Endothelial cell of umbilical vein (primary cell): ENCODE data around the gene SSTR3. TPM values are rescaled to one million over a fixed set of nuclear protein-coding genes. Genes with fewer than 3 reads are reported as not detected.

ENCODE experiments used
- BruUV-seq: library from RNA; stranded (reverse); fragments of 400-500 nt; replicated peaks from 2 replicates; lab custom pipeline; 2021; lab: Mats Ljungman, UMichigan
- CTCF ChIA-PET: fragments of 300-600, 350-600 bp; sonication (Branson Sonifier 250); formaldehyde crosslinking; loops from one replicate; lab custom pipeline; 2021; ENCODE audit warnings: antibody characterized with exemption, inconsistent platforms; lab: Charles Lee
- POLR2A ChIA-PET: fragments of 300-600, 350-600 bp; sonication (Branson Sonifier 250); formaldehyde crosslinking; loops from one replicate; lab custom pipeline; 2021; ENCODE audit warnings: antibody characterized with exemption, inconsistent platforms; lab: Charles Lee
- DNase-seq: peaks from one replicate; pipeline ENCODE4 v3.0.0-alpha.2; 2011; ENCODE audit warnings: low read depth, low spot score
- FAIRE-seq: peaks from 2 replicates; lab custom pipeline; 2011; peaks lifted over from hg19 to GRCh38; lab: Jason Lieb, UNC
- H2AFZ ChIP-seq: 2 replicates; pipeline ENCODE4 v1.6.0; 2012; ENCODE audit warnings: low read depth, low read length, control low read depth, inconsistent platforms
- H3K27ac ChIP-seq: 2 replicates; pipeline ENCODE4 v1.5.1; 2011; ENCODE audit warnings: low read depth, mild to moderate bottlenecking, control low read depth, low read length, moderate library complexity; ENCODE audit not compliant: insufficient read depth
- H3K27me3 ChIP-seq, 2 experiments: 2 replicates each; pipeline versions ENCODE4 v1.6.0 to v1.6.1; 2011; ENCODE audit warnings: low read length in 2 of 2, mixed read lengths in 1 of 2; ENCODE audit not compliant: control insufficient read depth in 2 of 2, insufficient read depth in 2 of 2
- H3K36me3 ChIP-seq, 2 experiments: 2 replicates in 1 of 2; 3 replicates in 1 of 2; pipeline ENCODE4 v1.5.1; 2011; ENCODE audit warnings: low read length in 2 of 2, mild to moderate bottlenecking in 1 of 2, moderate library complexity in 1 of 2; ENCODE audit not compliant: control insufficient read depth in 2 of 2, insufficient read depth in 2 of 2; ENCODE audit errors: extremely low read depth in 1 of 2
- H3K4me1 ChIP-seq: 3 replicates; pipeline ENCODE4 v1.5.1; 2011; ENCODE audit warnings: mild to moderate bottlenecking, low read length; ENCODE audit not compliant: control insufficient read depth, insufficient read depth; ENCODE audit errors: extremely low read depth
- H3K4me2 ChIP-seq: 2 replicates; pipeline ENCODE4 v1.6.1; 2011; ENCODE audit warnings: low read length, control low read depth, mixed read lengths; ENCODE audit not compliant: insufficient read depth
- H3K4me3 ChIP-seq, 3 experiments: fragments of 200-600 bp in 1 of 3; sonication (generic), shearing (Covaris generic) in 1 of 3; replicated peaks in 1 of 3; 2 replicates each; pipeline ENCODE4 v1.5.1; 2011 to 2016; ENCODE audit warnings: control low read depth in 3 of 3, low read length in 3 of 3, mild to moderate bottlenecking in 2 of 3, inconsistent platforms in 1 of 3, low read depth in 1 of 3, moderate library complexity in 1 of 3; ENCODE audit not compliant: insufficient read depth in 1 of 3
- H3K79me2 ChIP-seq: 2 replicates; pipeline ENCODE4 v1.6.0; 2012; ENCODE audit warnings: low read length, inconsistent platforms; ENCODE audit not compliant: control insufficient read depth, insufficient read depth
- H3K9ac ChIP-seq: replicated peaks from 2 replicates; pipeline ENCODE3; 2011; ENCODE audit warnings: low read length, control low read depth; ENCODE audit not compliant: insufficient read depth; ENCODE audit errors: extremely low read depth
- H3K9me1 ChIP-seq: replicated peaks from 3 replicates; pipeline ENCODE4 v1.6.0; 2011; ENCODE audit warnings: mild to moderate bottlenecking, low read length; ENCODE audit not compliant: control insufficient read depth, insufficient read depth; ENCODE audit errors: extremely low read depth
- H3K9me3 ChIP-seq: replicated peaks from 2 replicates; pipeline ENCODE4 v1.5.1; 2012; ENCODE audit warnings: low read length, inconsistent platforms; ENCODE audit not compliant: control insufficient read depth, insufficient read depth
- H4K20me1 ChIP-seq: replicated peaks from 2 replicates; pipeline ENCODE3; 2011; ENCODE audit warnings: mild to moderate bottlenecking, low read length; ENCODE audit not compliant: control insufficient read depth, insufficient read depth; ENCODE audit errors: extremely low read depth
- EZH2 ChIP-seq: IDR thresholded peaks from 2 replicates; pipeline ENCODE4 v1.6.1; 2012; ENCODE audit warnings: borderline replicate concordance, low read depth, mild to moderate bottlenecking, moderate library complexity, low read length, inconsistent platforms; ENCODE audit not compliant: severe bottlenecking
- FOS ChIP-seq: IDR thresholded peaks from 2 replicates; pipeline ENCODE4 v1.6.1; 2011; ENCODE audit warnings: mild to moderate bottlenecking, low read length, moderate library complexity, borderline replicate concordance; ENCODE audit not compliant: insufficient read depth
- GATA2 ChIP-seq: IDR thresholded peaks from 2 replicates; pipeline ENCODE4 v1.7.0; 2011; ENCODE audit warnings: low read depth, mild to moderate bottlenecking, moderate library complexity, mixed read lengths, low read length; ENCODE audit not compliant: insufficient read length, insufficient read depth
- JUN ChIP-seq: IDR thresholded peaks from 2 replicates; pipeline ENCODE4 v1.6.1; 2011; ENCODE audit warnings: borderline replicate concordance, low read depth; ENCODE audit not compliant: insufficient read length, insufficient read depth
- MYC ChIP-seq: IDR thresholded peaks from one replicate; pipeline ENCODE4 v1.6.1; 2011; ENCODE audit warnings: mild to moderate bottlenecking, low read depth, low read length
- POLR2A ChIP-seq: IDR thresholded peaks from 2 replicates; pipeline ENCODE4 v1.6.1; 2012; ENCODE audit warnings: low read depth, mild to moderate bottlenecking, control low read depth, low read length
- POLR2AphosphoS5 ChIP-seq: IDR thresholded peaks from 2 replicates; pipeline ENCODE4 v1.6.1; 2012; ENCODE audit warnings: low read depth, mild to moderate bottlenecking, control low read depth, low read length, moderate library complexity; ENCODE audit not compliant: insufficient read depth
- dilution Hi-C: fragments of 300-500 bp; cut with MboI; formaldehyde crosslinking; loops from one replicate; pipeline ENCODE4 v1.15.0; 2019; ENCODE audit warnings: low sequenced_read_pairs; ENCODE audit not compliant: extremely low pct_ligation_motif_present
- intact Hi-C: fragments of 100-400 bp; cut with micrococcal nuclease; formaldehyde crosslinking; loops from one replicate; pipeline ENCODE4 v1.10.0; 2022
- polyA plus RNA-seq, 4 experiments: library from polyadenylated mRNA; depleted of rRNA in 3 of 4; stranded (reverse) in 3 of 4; unstranded in 1 of 4; fragments of >200 nt; gene quantifications; 2 replicates each; pipeline versions ENCODE4 v1.2.1 to v1.2.3, GENCODE V29; 2011 to 2012; ENCODE audit warnings: missing spikeins in 1 of 4
- total RNA-seq: library from RNA; stranded (reverse); gene quantifications from 2 replicates; pipeline ENCODE4 v1.2.3, GENCODE V29; 2021
- TF ChIP-seq, protein P1 (sequence below), 2 donors: IDR thresholded peaks; 1 replicate in 1 of 2; 2 replicates in 1 of 2; pipeline ENCODE4 v1.5.1; 2011; ENCODE audit warnings: low read length in 2 of 2, mild to moderate bottlenecking in 2 of 2, moderate library complexity in 2 of 2, control low read depth in 1 of 2, inconsistent platforms in 1 of 2, low read depth in 1 of 2; ENCODE audit not compliant: insufficient read depth in 1 of 2; ENCODE audit errors: extremely low read depth in 1 of 2
- TF ChIP-seq, protein P2 (sequence below): IDR thresholded peaks from 2 replicates; pipeline ENCODE4 v1.6.1; 2011; ENCODE audit not compliant: insufficient read depth, insufficient read length

Gene SSTR3
- total and polyA plus RNA-seq, 2 donors (not counting 3 experiments of a cell fraction or from before 2014, with no cell fraction given): not detected

DNA sequence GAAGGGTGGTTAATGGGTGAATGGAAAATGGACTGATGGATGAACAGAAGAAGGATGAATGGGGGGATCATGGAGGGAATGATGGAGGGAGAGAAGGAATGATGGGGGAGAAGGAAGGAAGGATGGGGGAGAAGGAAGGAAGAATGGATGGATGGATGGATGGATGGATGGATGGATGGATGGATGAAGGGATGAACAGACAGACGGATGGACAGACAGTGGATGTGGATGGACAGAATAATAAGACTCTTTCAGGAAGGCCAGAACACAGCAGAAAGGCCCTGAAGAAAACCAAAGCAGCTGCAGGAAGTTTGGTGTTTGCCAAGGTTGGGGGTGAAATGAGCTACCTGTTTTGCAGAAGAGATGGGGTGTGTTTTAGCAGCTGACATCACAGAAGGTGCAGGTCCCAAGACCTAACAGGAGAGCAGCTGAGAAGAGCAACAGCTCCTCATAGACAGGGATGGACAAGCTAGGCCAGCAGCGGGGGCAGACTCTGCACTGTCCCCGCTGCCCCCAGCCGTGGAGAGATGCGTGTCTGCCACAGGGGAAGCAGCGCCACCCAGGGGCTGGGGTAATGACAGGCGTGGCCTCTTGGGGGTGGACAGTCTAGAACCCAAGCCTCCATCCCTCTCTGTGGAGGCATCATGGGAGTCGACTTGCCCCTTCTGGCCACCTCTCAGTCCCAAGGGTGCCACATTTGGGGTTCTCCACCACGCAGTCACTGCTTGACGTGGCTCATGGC, 42.2 kb downstream of the SSTR3 start:
- no peak overlapping the region for H3K4me3 ChIP-seq
- POLR2A ChIA-PET: no interaction called here
- no peaks in the 10 kb centered on the region for H3K9me3 ChIP-seq
- CTCF ChIA-PET: interaction anchor here (3.8 kb wide), 1 partner anchor 28 kb away, joined by 22 read pairs; no protein-coding TSS in a partner anchor
- H3K79me2 ChIP-seq: no peaks in the 10 kb centered on the region
- intact Hi-C loops (no loop called here), dilution Hi-C loops (no loop called here)
- no peak overlapping the region for H3K27ac ChIP-seq
- no peaks in the 10 kb centered on the region for H3K4me1 ChIP-seq
- no peak overlapping the region for H3K9ac ChIP-seq
- FAIRE-seq (no peak), DNase-seq (no peak)
- H3K36me3 ChIP-seq: no peaks in the 10 kb centered on the region
- H2AFZ ChIP-seq: no peak overlapping the region
- H3K4me2 ChIP-seq: no peak overlapping the region
- H4K20me1 ChIP-seq: no peaks in the 10 kb centered on the region
- no peak for TF ChIP-seq EZH2
- TF ChIP-seq MYC: no peak
- TF ChIP-seq POLR2AphosphoS5: no peak
- TF ChIP-seq FOS: no peak
- TF ChIP-seq GATA2: no peak
- TF ChIP-seq, protein P1, sequence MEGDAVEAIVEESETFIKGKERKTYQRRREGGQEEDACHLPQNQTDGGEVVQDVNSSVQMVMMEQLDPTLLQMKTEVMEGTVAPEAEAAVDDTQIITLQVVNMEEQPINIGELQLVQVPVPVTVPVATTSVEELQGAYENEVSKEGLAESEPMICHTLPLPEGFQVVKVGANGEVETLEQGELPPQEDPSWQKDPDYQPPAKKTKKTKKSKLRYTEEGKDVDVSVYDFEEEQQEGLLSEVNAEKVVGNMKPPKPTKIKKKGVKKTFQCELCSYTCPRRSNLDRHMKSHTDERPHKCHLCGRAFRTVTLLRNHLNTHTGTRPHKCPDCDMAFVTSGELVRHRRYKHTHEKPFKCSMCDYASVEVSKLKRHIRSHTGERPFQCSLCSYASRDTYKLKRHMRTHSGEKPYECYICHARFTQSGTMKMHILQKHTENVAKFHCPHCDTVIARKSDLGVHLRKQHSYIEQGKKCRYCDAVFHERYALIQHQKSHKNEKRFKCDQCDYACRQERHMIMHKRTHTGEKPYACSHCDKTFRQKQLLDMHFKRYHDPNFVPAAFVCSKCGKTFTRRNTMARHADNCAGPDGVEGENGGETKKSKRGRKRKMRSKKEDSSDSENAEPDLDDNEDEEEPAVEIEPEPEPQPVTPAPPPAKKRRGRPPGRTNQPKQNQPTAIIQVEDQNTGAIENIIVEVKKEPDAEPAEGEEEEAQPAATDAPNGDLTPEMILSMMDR (IDR thresholded peaks at IDR 0.05; ENCODE audit: extremely low read depth in 1 of 2, insufficient read depth in 1 of 2, low read depth in 1 of 2, low read length in 2 of 2): no peak
- TF ChIP-seq POLR2A: no peak
- TF ChIP-seq, protein P2, sequence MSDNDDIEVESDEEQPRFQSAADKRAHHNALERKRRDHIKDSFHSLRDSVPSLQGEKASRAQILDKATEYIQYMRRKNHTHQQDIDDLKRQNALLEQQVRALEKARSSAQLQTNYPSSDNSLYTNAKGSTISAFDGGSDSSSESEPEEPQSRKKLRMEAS: no peak
- no peak for TF ChIP-seq JUN
- no peaks in the 10 kb centered on the region for H3K9me1 ChIP-seq
- H3K27me3 ChIP-seq: no peaks in the 10 kb centered on the region
- no TSS peak for BruUV-seq
